ENCODE results near the gene OTULIN. TPM values are rescaled to one million over a fixed set of nuclear protein-coding genes. Genes with fewer than 3 reads are reported as not detected.

OTULIN gene
- total RNA-seq, 4 donors from 2014 or later = 28.3 to 55.0 (median 30.3) TPM

GRCh38 chr5:14681236-14681752 is 16.8 kb downstream of the OTULIN start:
- DNase-seq (ENCODE audit: low spot score) (no peak), ATAC-seq (ENCODE audit: low FRiP score) (no peak)
- TF ChIP-seq CTCF (IDR thresholded peaks at IDR 0.05) = no peak

GRCh38 chr5:14683906-14684455 is 19.5 kb downstream of the OTULIN start:
- DNase-seq (ENCODE audit: low spot score) (no peak), ATAC-seq (ENCODE audit: low FRiP score) (no peak)
- TF ChIP-seq CTCF (IDR thresholded peaks at IDR 0.05) = no peak

DNA sequence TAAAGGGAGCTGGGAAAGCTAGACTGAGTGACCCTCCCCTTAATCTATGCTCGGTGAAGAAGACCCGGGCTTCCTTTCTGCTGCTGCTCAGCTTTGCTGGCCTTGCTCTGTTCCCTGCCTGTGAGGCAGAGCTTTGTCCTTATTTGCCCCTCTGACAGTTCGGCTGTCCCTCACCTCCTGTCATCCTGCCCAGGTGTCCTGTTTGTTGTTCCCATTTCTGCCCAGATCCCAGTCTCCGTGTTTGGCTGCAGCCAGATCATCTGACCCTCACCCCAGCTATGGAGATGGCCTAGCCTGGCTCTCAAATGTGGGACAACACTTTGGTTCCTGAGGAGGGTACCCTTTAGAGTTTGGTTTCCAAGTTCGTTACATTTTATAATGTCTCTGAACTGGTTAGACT is 20.2 kb downstream of the OTULIN start:
- no peak for DNase-seq (ENCODE audit: low spot score)
- TF ChIP-seq CTCF (IDR thresholded peaks at IDR 0.05) = no peak
- no peak for ATAC-seq (ENCODE audit: low FRiP score)

- TF ChIP-seq CTCF (IDR thresholded peaks at IDR 0.05) = no peak
- ATAC-seq (ENCODE audit: low FRiP score) = peak; percentile 65
- no peak for DNase-seq (ENCODE audit: low spot score)
Measured at GRCh38 chr5:14685757-14686156, 21.2 kb downstream of the OTULIN start.

DNA sequence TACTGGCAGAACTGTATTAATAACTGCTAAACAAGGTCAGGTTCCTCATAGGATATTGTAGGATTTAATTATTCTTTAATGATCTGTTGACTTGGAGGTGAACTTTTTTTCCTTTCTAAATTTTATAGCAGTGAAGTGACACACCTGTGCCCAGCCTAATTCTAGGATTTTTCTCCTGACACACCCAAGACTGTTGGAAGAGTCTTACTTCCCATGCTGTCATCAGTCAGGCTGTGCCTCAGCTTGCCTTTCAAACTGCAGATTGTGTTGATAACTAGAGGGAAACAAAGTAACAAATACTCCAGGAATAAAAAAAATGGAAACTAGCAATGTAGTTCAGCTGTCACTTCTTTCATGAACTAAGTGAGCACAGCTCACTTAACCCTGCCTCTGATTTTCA is 22.0 kb downstream of the OTULIN start:
- TF ChIP-seq CTCF (IDR thresholded peaks at IDR 0.05) = no peak
- DNase-seq (ENCODE audit: low spot score) (no peak), ATAC-seq (ENCODE audit: low FRiP score) (no peak)

DNA sequence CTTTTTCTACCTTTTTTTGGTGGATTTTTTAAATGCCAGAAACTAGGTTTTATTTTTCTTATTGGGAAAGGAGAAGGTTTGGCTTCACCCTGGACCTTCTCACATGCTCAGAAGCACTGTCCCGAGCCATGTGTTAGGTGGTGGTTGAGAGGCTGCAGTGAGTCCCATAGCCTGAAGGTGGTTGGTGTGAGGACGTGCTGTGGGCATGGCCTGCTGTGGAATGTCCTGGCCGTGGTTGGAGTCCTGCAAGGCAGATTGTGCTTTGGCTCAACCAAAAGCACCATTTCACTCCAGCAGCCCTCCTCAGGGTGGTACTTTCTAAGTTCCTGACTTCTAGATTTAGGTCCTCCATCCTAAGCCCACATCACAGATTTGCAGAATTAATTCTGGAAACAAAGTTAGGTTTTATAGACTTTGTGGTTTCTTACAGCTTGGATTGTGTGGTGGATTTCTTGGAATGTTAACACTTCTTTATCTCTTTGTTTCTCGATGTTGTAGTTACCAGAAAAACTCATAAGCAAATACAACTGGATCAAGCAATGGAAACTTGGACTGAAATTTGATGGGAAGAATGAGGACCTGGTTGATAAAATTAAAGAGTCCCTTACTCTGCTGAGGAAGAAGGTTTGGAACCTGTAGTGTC is 22.6 kb downstream of the OTULIN start:
- ATAC-seq (ENCODE audit: low FRiP score) = no peak
- DNase-seq (ENCODE audit: low spot score) = no peak
- TF ChIP-seq CTCF (IDR thresholded peaks at IDR 0.05) = no peak

DNA sequence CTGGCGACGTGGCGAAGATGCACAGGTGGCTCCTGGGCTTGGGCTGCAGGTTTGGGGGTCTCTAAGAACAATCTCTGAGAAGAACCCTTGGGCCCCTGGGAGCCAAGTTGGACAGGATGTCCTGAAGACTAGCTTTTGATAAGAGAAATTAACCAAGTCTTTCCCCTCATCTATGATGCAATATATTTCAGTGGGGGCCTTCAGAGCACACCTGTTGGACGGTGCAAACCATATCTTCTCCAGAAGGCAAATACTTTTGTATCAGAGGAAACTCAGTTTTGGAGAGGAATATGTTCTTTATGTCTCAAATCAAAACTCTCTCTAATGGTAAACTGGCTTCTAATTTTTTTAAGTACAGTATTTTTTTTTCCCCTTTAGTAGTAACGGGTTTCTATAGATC is 28.6 kb downstream of the OTULIN start:
- no peak for ATAC-seq (ENCODE audit: low FRiP score)
- no peak for DNase-seq (ENCODE audit: low spot score)
- no peak for TF ChIP-seq CTCF (IDR thresholded peaks at IDR 0.05)
